HepG2 (cell line): ENCODE data around the gene KLHDC8B. TPM values are rescaled to one million over a fixed set of nuclear protein-coding genes. Genes with fewer than 3 reads are reported as not detected.
A peak's percentile ranks its signal among the peaks of the same experiment; 100 is the strongest.

ENCODE experiments used
- ATAC-seq: fragments of 200-7000 bp; cut with Tn5 transposase; 3 replicates; pipeline ENCODE4 v1.9.1; 2020; ENCODE audit warnings: mild to moderate bottlenecking, moderate library complexity
- BruUV-seq: library from RNA; stranded (reverse); fragments of 400-500 nt; replicated peaks from 2 replicates; lab custom pipeline; 2021; lab: Mats Ljungman, UMichigan
- CTCF ChIA-PET: fragments of 300-600 bp; formaldehyde crosslinking; extraction: SDS; loops from one replicate; lab custom pipeline; 2021; ENCODE audit warnings: low total read pairs, inconsistent platforms, low intra/inter-chr PET ratio; lab: Yijun Ruan, JAX
- POLR2A ChIA-PET: fragments of 350-600 bp; sonication (Branson Sonifier 250); formaldehyde crosslinking; loops from one replicate; lab custom pipeline; 2020; ENCODE audit warnings: antibody characterized with exemption, inconsistent platforms; lab: Yijun Ruan, JAX
- DNase-seq: peaks from one replicate; pipeline ENCODE4 v3.0.0-alpha.2; 2015; ENCODE audit warnings: low spot score
- FAIRE-seq: peaks from 3 replicates; lab custom pipeline; 2011; peaks lifted over from hg19 to GRCh38; lab: Jason Lieb, UNC
- H2AFZ ChIP-seq: one replicate; pipeline ENCODE4 v1.6.1; 2011; ENCODE audit warnings: low read length, inconsistent platforms
- H3K27ac ChIP-seq: fragments of 300-600 bp; 3 replicates; pipeline ENCODE4 v1.8.0; 2011; ENCODE audit warnings: mixed run types, mild to moderate bottlenecking, mixed read lengths, low read length, inconsistent platforms; ENCODE audit not compliant: insufficient read depth; ENCODE audit errors: extremely low read length
- H3K27me3 ChIP-seq, 2 experiments: fragments of 200-600 bp in 1 of 2; 2 replicates in 1 of 2; 3 replicates in 1 of 2; pipeline versions ENCODE4 v1.6.0 to v1.8.0; 2011; ENCODE audit warnings: low read length in 2 of 2, mild to moderate bottlenecking in 2 of 2, moderate library complexity in 2 of 2, inconsistent platforms in 1 of 2; ENCODE audit not compliant: insufficient read depth in 2 of 2, control insufficient read depth in 1 of 2
- H3K36me3 ChIP-seq, 2 experiments: fragments of 200-600 bp in 1 of 2; replicated peaks in 1 of 2; 2 replicates in 1 of 2; 3 replicates in 1 of 2; pipeline versions ENCODE4 v1.5.1 to v1.8.0; 2011; ENCODE audit warnings: low read length in 2 of 2, inconsistent platforms in 1 of 2; ENCODE audit not compliant: insufficient read depth in 2 of 2, control insufficient read depth in 1 of 2
- H3K4me1 ChIP-seq: 2 replicates; pipeline ENCODE4 v1.5.1; 2012; ENCODE audit warnings: low read length, inconsistent platforms; ENCODE audit not compliant: insufficient read depth
- H3K4me2 ChIP-seq: 2 replicates; pipeline ENCODE4 v1.6.0; 2011; ENCODE audit warnings: low read depth, low read length, inconsistent platforms
- H3K4me3 ChIP-seq, 3 experiments: fragments of 200-600 bp in 1 of 3; sonication (generic), shearing (Covaris generic) in 1 of 3; replicated peaks in 1 of 3; 2 replicates each; pipeline ENCODE4 v1.5.1; 2011 to 2016; ENCODE audit warnings: low read length in 3 of 3, inconsistent platforms in 2 of 3, low read depth in 2 of 3, mild to moderate bottlenecking in 2 of 3, control low read depth in 1 of 3, mixed read lengths in 1 of 3; ENCODE audit not compliant: insufficient read depth in 1 of 3
- H3K79me2 ChIP-seq: one replicate; pipeline ENCODE4 v1.6.1; 2011; ENCODE audit warnings: low read length, inconsistent platforms; ENCODE audit not compliant: insufficient read depth
- H3K9ac ChIP-seq: 2 replicates; pipeline ENCODE4 v1.6.0; 2011; ENCODE audit warnings: mild to moderate bottlenecking, low read depth, low read length, inconsistent platforms; ENCODE audit not compliant: insufficient read depth
- H3K9me3 ChIP-seq: 2 replicates; pipeline ENCODE4 v1.5.1; 2012; ENCODE audit warnings: mild to moderate bottlenecking, low read length
- H4K20me1 ChIP-seq: 2 replicates; pipeline ENCODE4 v1.6.0; 2011; ENCODE audit warnings: inconsistent platforms, mild to moderate bottlenecking, low read length, moderate library complexity; ENCODE audit not compliant: insufficient read depth
- CREB1 ChIP-seq, 2 experiments: fragments of 450-650 bp in 1 of 2; IDR thresholded peaks; 2 replicates each; pipeline ENCODE4 v1.6.1; 2016 to 2017; ENCODE audit warnings: control low read depth in 1 of 2, mild to moderate bottlenecking in 1 of 2, missing compliant biosample characterization in 1 of 2, missing genetic modification characterization in 1 of 2
- E2F5 ChIP-seq: sonication (generic); formaldehyde crosslinking; conservative IDR thresholded peaks from 2 replicates; pipeline ENCODE4 v1.4.0; 2020; ENCODE audit warnings: missing genetic modification reagents
- KAT7 ChIP-seq: IDR thresholded peaks from 2 replicates; pipeline ENCODE4 v1.6.1; 2018; ENCODE audit warnings: borderline replicate concordance, missing compliant biosample characterization
- RBFOX2 ChIP-seq: fragments of 200-400 bp; formaldehyde crosslinking; IDR thresholded peaks from 2 replicates; pipeline ENCODE4 v1.6.1; 2017; ENCODE audit warnings: low read depth, mild to moderate bottlenecking, low read length
- SUZ12 ChIP-seq: fragments of 150-350 bp; IDR thresholded peaks from 2 replicates; pipeline ENCODE4 v1.6.1; 2014; ENCODE audit warnings: low read depth, low read length
- ZBTB26 ChIP-seq: IDR thresholded peaks from 2 replicates; pipeline ENCODE4 v1.6.1; 2016; ENCODE audit warnings: missing compliant biosample characterization, missing genetic modification reagents, borderline replicate concordance
- ZNF350 ChIP-seq: sonication (generic); formaldehyde crosslinking; IDR thresholded peaks from 2 replicates; pipeline ENCODE4 v1.4.0; 2020; ENCODE audit warnings: mild to moderate bottlenecking, low read depth, missing genetic modification reagents, borderline replicate concordance
- ZNF644 ChIP-seq: IDR thresholded peaks from 2 replicates; pipeline ENCODE4 v1.6.1; 2016; ENCODE audit warnings: low read depth
- WGBS: methylation state at CpG from one replicate; pipeline ENCODE4 v1.1.6; 2017; ENCODE audit warnings: low lambda C conversion rate; 5-methylcytosine and 5-hydroxymethylcytosine counted together
- in situ Hi-C: cut with HindIII; loops from 2 replicates; pipeline ENCODE4 v1.10.0; 2017; ENCODE audit warnings: low pct_unique_long_range_greater_than_20kb; ENCODE audit not compliant: extremely low pct_ligation_motif_present
- intact Hi-C: fragments of 100-400 bp; cut with micrococcal nuclease; formaldehyde crosslinking; loops from one replicate; pipeline ENCODE4 v1.10.0; 2022; ENCODE audit not compliant: unreplicated experiment
- polyA plus RNA-seq, 8 experiments: library from polyadenylated mRNA; depleted of rRNA in 3 of 8; stranded (reverse) in 7 of 8; unstranded in 1 of 8; fragments of >200 nt; fragmentation: Illumina TruSeq in 4 of 8; extraction: Trizol in 4 of 8; gene quantifications; 2 replicates each; pipeline versions ENCODE4 v1.2.1 to v1.2.3, GENCODE V29; 2011 to 2016; ENCODE audit warnings: low read depth in 4 of 8, missing spikeins in 1 of 8, mixed read lengths in 1 of 8; ENCODE audit not compliant: insufficient read depth in 1 of 8
- total RNA-seq, 5 experiments: library from RNA; depleted of rRNA; stranded (reverse); fragments of >200 nt; fragmentation: Illumina TruSeq; extraction: Trizol; gene quantifications; 2 replicates each; pipeline ENCODE4 v1.2.3, GENCODE V29; 2016; ENCODE audit warnings: low read depth in 1 of 5

KLHDC8B gene
- total and polyA plus RNA-seq, 2 of the 13 experiments (the other 11 are each of a cell fraction or from before 2014, with no cell fraction given): 17.2 to 17.8 TPM

GRCh38 chr3:49153349-49153912 is 18.0 kb upstream of the KLHDC8B start:
- WGBS: 45% methylated on average over 2 of the region's 3 CpGs
- DNase-seq (no peak), ATAC-seq (peak; percentile 14; the same call in 1 of the 3 replicates), FAIRE-seq (no peak)
- H3K79me2 ChIP-seq: no peaks in the 10 kb centered on the region
- H3K4me1 ChIP-seq: peaks cover 10% of the 10 kb centered on the region
- intact Hi-C loops (no loop called here), in situ Hi-C loops (loop anchor here (25.0 kb wide), 1 partner anchor 284 kb away; the partner anchor contains the start of gene NICN1)
- TF ChIP-seq SUZ12 (no peak), ZNF350 (CRISPR knock-in tag) (no peak), ZNF644 (CRISPR knock-in tag) (no peak), RBFOX2 (no peak), CREB1 (IDR thresholded peaks at IDR 0.05) (no peak), CREB1 (CRISPR knock-in tag; IDR thresholded peaks at IDR 0.05) (no peak), KAT7 (no peak), ZBTB26 (CRISPR knock-in tag) (no peak), E2F5 (CRISPR knock-in tag) (no peak)
- ChIA-PET CTCF (no interaction called here), POLR2A (no interaction called here)
- no peaks in the 10 kb centered on the region for H4K20me1 ChIP-seq
- no peak overlapping the region for H3K9ac ChIP-seq
- H3K4me3 ChIP-seq: no peak overlapping the region
- H2AFZ ChIP-seq: no peak overlapping the region
- BruUV-seq: no TSS peak
- H3K27me3 ChIP-seq: no peaks in the 10 kb centered on the region
- H3K9me3 ChIP-seq: no peaks in the 10 kb centered on the region
- no peak overlapping the region for H3K27ac ChIP-seq
- H3K4me2 ChIP-seq: no peak overlapping the region
- no peaks in the 10 kb centered on the region for H3K36me3 ChIP-seq
